H1 (cell line): Measurements from ENCODE around the gene RPL41. TPM values are rescaled to one million over a fixed set of nuclear protein-coding genes. Genes with fewer than 3 reads are reported as not detected.
A peak's percentile ranks its signal among the peaks of the same experiment; 100 is the strongest.

Experiments
- CREB1 ChIP-seq: IDR thresholded peaks from 2 replicates; pipeline ENCODE4 v1.6.1; 2012; ENCODE audit warnings: inconsistent platforms
- EGR1 ChIP-seq: IDR thresholded peaks from 2 replicates; pipeline ENCODE4 v1.6.1; 2011; ENCODE audit warnings: low read depth, low read length, borderline replicate concordance
- HDAC2 ChIP-seq, 2 experiments: fragments of 300-600 bp in 1 of 2; sonication (generic) in 1 of 2; IDR thresholded peaks; 2 replicates each; pipeline ENCODE4 v1.6.1; 2011 to 2012; ENCODE audit warnings: low read depth in 2 of 2, low read length in 2 of 2, mild to moderate bottlenecking in 2 of 2, moderate library complexity in 2 of 2, borderline replicate concordance in 1 of 2, inconsistent platforms in 1 of 2
- POLR2AphosphoS5 ChIP-seq: IDR thresholded peaks from 2 replicates; pipeline ENCODE4 v1.6.1; 2011; ENCODE audit warnings: low read depth, low read length
- SIRT6 ChIP-seq: IDR thresholded peaks from one replicate; pipeline ENCODE4 v1.7.1; 2012; ENCODE audit warnings: low read length, inconsistent platforms
- SP4 ChIP-seq: IDR thresholded peaks from 2 replicates; pipeline ENCODE4 v1.6.1; 2012; ENCODE audit warnings: low read length, inconsistent platforms
- TAF1 ChIP-seq: IDR thresholded peaks from 2 replicates; pipeline ENCODE4 v1.6.1; 2011; ENCODE audit warnings: mild to moderate bottlenecking, low read depth, low read length
- TBP ChIP-seq: IDR thresholded peaks from 2 replicates; pipeline ENCODE4 v1.6.1; 2011; ENCODE audit warnings: low read depth, low read length, improper control_type of control experiment
- YY1 ChIP-seq: IDR thresholded peaks from 2 replicates; pipeline ENCODE4 v1.6.1; 2011; ENCODE audit warnings: low read depth, mild to moderate bottlenecking, low read length
- ZNF274 ChIP-seq: IDR thresholded peaks from 2 replicates; pipeline ENCODE4 v1.7.0; 2012; ENCODE audit warnings: low read length, borderline replicate concordance; ENCODE audit errors: extremely low read depth
- polyA plus RNA-seq, 7 experiments: library from polyadenylated mRNA; depleted of rRNA in 3 of 7; stranded (reverse) in 5 of 7; unstranded in 2 of 7; fragments of >200 nt in 5 of 7; fragments of 200-250 nt in 2 of 7; gene quantifications; 1 replicate in 5 of 7; 2 replicates in 1 of 7; 4 replicates in 1 of 7; pipeline versions ENCODE4 v1.2.1 to v1.2.3, GENCODE V29; 2011 to 2013; ENCODE audit warnings: missing spikeins in 2 of 7, mixed read lengths in 2 of 7
- total RNA-seq: library from RNA; stranded (reverse); fragmentation: NEBNext Ultra II Directional; extraction: Animal tissue kit (Norgen Biotek cat#: 25700); gene quantifications from 2 replicates; pipeline ENCODE4 v1.2.1, GENCODE V29; 2021
- TF ChIP-seq, protein P1 (sequence below): fragments of 300-600 bp; sonication (generic); IDR thresholded peaks from 2 replicates; pipeline ENCODE4 v1.7.1; 2012; ENCODE audit warnings: low read length, moderate library complexity, mild to moderate bottlenecking, inconsistent platforms; ENCODE audit not compliant: insufficient replicate concordance

Gene RPL41
- total and polyA plus RNA-seq, 2 of the 8 experiments (the other 6 are each of a cell fraction or from before 2014, with no cell fraction given): 4,440 to 16,488 TPM

DNA sequence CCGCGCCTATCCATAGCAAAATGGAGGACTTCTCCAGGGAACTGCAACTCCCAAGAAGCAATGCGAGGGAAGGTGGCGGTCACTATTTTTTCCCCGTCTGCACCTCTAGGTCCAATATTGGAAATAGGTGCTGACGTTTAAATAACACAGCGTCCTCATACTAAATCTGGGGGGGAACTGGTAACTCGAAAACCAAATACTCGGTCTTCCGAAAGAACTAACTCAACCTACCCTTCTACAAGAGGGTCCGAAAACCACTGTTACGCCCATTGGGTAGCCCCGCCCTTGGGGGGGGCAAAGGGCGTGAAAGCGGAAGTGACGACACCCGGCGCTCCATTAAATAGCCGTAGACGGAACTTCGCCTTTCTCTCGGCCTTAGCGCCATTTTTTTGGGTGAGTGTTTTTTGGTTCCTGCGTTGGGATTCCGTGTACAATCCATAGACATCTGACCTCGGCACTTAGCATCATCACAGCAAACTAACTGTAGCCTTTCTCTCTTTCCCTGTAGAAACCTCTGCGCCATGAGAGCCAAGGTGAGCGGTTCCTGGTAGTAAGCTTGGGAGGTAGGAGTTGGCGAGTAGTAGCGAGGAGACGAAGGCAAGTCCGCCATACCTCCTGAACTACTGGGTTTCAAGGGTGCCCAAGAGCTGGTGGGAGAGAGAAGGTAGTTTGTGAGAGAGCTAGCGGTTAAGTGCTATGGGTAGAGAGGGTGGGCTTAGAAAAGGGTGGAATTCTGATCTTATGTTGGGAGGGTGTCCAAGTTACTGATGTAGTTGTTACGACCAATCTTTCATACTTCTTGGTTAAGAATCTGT, at the start of gene RPL41 (continued):
- TF ChIP-seq, protein P1, sequence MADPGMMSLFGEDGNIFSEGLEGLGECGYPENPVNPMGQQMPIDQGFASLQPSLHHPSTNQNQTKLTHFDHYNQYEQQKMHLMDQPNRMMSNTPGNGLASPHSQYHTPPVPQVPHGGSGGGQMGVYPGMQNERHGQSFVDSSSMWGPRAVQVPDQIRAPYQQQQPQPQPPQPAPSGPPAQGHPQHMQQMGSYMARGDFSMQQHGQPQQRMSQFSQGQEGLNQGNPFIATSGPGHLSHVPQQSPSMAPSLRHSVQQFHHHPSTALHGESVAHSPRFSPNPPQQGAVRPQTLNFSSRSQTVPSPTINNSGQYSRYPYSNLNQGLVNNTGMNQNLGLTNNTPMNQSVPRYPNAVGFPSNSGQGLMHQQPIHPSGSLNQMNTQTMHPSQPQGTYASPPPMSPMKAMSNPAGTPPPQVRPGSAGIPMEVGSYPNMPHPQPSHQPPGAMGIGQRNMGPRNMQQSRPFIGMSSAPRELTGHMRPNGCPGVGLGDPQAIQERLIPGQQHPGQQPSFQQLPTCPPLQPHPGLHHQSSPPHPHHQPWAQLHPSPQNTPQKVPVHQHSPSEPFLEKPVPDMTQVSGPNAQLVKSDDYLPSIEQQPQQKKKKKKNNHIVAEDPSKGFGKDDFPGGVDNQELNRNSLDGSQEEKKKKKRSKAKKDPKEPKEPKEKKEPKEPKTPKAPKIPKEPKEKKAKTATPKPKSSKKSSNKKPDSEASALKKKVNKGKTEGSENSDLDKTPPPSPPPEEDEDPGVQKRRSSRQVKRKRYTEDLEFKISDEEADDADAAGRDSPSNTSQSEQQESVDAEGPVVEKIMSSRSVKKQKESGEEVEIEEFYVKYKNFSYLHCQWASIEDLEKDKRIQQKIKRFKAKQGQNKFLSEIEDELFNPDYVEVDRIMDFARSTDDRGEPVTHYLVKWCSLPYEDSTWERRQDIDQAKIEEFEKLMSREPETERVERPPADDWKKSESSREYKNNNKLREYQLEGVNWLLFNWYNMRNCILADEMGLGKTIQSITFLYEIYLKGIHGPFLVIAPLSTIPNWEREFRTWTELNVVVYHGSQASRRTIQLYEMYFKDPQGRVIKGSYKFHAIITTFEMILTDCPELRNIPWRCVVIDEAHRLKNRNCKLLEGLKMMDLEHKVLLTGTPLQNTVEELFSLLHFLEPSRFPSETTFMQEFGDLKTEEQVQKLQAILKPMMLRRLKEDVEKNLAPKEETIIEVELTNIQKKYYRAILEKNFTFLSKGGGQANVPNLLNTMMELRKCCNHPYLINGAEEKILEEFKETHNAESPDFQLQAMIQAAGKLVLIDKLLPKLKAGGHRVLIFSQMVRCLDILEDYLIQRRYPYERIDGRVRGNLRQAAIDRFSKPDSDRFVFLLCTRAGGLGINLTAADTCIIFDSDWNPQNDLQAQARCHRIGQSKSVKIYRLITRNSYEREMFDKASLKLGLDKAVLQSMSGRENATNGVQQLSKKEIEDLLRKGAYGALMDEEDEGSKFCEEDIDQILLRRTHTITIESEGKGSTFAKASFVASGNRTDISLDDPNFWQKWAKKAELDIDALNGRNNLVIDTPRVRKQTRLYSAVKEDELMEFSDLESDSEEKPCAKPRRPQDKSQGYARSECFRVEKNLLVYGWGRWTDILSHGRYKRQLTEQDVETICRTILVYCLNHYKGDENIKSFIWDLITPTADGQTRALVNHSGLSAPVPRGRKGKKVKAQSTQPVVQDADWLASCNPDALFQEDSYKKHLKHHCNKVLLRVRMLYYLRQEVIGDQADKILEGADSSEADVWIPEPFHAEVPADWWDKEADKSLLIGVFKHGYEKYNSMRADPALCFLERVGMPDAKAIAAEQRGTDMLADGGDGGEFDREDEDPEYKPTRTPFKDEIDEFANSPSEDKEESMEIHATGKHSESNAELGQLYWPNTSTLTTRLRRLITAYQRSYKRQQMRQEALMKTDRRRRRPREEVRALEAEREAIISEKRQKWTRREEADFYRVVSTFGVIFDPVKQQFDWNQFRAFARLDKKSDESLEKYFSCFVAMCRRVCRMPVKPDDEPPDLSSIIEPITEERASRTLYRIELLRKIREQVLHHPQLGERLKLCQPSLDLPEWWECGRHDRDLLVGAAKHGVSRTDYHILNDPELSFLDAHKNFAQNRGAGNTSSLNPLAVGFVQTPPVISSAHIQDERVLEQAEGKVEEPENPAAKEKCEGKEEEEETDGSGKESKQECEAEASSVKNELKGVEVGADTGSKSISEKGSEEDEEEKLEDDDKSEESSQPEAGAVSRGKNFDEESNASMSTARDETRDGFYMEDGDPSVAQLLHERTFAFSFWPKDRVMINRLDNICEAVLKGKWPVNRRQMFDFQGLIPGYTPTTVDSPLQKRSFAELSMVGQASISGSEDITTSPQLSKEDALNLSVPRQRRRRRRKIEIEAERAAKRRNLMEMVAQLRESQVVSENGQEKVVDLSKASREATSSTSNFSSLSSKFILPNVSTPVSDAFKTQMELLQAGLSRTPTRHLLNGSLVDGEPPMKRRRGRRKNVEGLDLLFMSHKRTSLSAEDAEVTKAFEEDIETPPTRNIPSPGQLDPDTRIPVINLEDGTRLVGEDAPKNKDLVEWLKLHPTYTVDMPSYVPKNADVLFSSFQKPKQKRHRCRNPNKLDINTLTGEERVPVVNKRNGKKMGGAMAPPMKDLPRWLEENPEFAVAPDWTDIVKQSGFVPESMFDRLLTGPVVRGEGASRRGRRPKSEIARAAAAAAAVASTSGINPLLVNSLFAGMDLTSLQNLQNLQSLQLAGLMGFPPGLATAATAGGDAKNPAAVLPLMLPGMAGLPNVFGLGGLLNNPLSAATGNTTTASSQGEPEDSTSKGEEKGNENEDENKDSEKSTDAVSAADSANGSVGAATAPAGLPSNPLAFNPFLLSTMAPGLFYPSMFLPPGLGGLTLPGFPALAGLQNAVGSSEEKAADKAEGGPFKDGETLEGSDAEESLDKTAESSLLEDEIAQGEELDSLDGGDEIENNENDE: no peak
- TF ChIP-seq HDAC2 (IDR thresholded peaks at IDR 0.05; ENCODE audit: borderline replicate concordance in 1 of 2, low read depth in 2 of 2, low read length in 2 of 2): no peak
- TF ChIP-seq TAF1: peak; percentile 99
- TF ChIP-seq TBP: peak; percentile 98
- TF ChIP-seq ZNF274: no peak
- TF ChIP-seq CREB1: peak; percentile 93
- peak; percentile 18 for TF ChIP-seq SIRT6
- TF ChIP-seq POLR2AphosphoS5: peak; percentile 98
- peak; percentile 90 for TF ChIP-seq YY1
- TF ChIP-seq SP4: peak; percentile 61; the same call in 1 of the 2 replicates
- TF ChIP-seq EGR1: no peak
